ENCODE measurements around the gene TFDP2. TPM values are rescaled to one million over a fixed set of nuclear protein-coding genes. Genes with fewer than 3 reads are reported as not detected.

Gene TFDP2
- total RNA-seq, 1 experiment from 2014 or later, result 76.0 TPM

DNA sequence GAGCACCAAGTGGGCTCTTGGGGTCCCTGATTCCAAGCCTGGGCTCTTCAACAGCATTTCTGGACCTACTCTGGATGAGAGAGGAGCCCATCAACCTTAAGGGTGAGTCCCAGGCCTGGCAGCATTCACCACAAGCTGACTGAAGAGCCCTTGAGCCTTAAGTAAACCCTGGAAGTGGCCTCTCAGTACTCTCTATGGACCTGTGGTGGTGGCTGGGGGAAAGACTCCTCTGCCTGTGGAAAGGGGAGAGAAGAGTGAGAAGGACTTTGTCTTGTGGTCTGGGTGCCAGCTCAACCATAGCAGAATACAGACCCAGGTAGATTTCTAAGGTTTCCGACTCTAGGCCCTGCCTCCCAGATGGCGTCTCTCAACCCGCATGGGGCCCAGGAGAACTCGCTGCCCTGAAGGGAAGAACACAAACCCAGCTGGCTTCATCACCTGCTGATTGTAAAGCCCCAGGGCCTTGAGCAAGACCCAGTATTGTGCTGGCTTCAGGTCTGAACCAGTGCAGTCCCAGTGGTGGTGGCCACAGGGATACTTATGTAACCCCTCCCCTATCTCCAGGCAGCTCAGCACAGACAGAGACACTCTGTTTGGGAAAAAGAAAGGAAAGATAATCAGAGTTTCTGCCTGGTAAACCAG lies 71.4 kb downstream of the TFDP2 start:
- no peaks in the 10 kb centered on the region for H3K79me2 ChIP-seq (ENCODE audit: insufficient read depth, low read length)
- H3K14ac ChIP-seq (ENCODE audit: insufficient read depth, low read length), result no peak overlapping the region
- no peak overlapping the region for H3K23ac ChIP-seq (ENCODE audit: insufficient read length, low read depth, low read length)
- no peaks in the 10 kb centered on the region for H3K23me2 ChIP-seq (ENCODE audit: insufficient read length, low read depth, low read length, poor library complexity, severe bottlenecking)
- no peak overlapping the region for H2BK5ac ChIP-seq (ENCODE audit: insufficient read length, low read length)
- no peaks in the 10 kb centered on the region for H3K9me3 ChIP-seq (ENCODE audit: control insufficient read depth, low read depth, low read length)
- no peak overlapping the region for H3K4me2 ChIP-seq (ENCODE audit: insufficient read depth, insufficient read length, low read length)
- no peak overlapping the region for H3K56ac ChIP-seq (ENCODE audit: insufficient read length, low read depth, low read length)
- Mint-ChIP-seq H3K36me3 (ENCODE audit: insufficient read depth in 1 of 3, low read depth in 3 of 3) (peaks cover 0 to 5% (median 0%) of the 10 kb centered on the region in 3 experiments; a peak in 2 of 7 replicates), H3K4me1 (peaks cover 14 to 18% of the 10 kb centered on the region in 2 experiments), H3K27ac (no peak overlapping the region), H3K4me3 (no peak overlapping the region), H3K9me3 (no peaks in the 10 kb centered on the region; a peak in 1 of 5 replicates), H3K27me3 (ENCODE audit: low read depth) (no peaks in the 10 kb centered on the region)
- no peak overlapping the region for H2BK12ac ChIP-seq (ENCODE audit: insufficient read length, low read depth, low read length)
- H2BK15ac ChIP-seq (ENCODE audit: low read depth, low read length), result no peak overlapping the region
- H4K91ac ChIP-seq (ENCODE audit: insufficient read length, low read depth, low read length), result no peak overlapping the region
- no peak overlapping the region for H3K27ac ChIP-seq (ENCODE audit: insufficient read length, low read depth, low read length)
- WGBS (ENCODE audit: extremely low coverage, insufficient read length, low lambda C conversion rate), result no CpG with 5 or more reads among the region's 4 CpGs
- no peaks in the 10 kb centered on the region for H3K4me1 ChIP-seq (ENCODE audit: insufficient read depth, low read length)
- H4K5ac ChIP-seq (ENCODE audit: insufficient read length, low read depth, low read length), result no peak overlapping the region
- H2AFZ ChIP-seq (ENCODE audit: low read length), result no peak overlapping the region
- H3K27me3 ChIP-seq (ENCODE audit: insufficient read depth, low read length), result no peaks in the 10 kb centered on the region
- H2BK20ac ChIP-seq (ENCODE audit: low read depth, low read length, poor library complexity, severe bottlenecking), result no peak overlapping the region
- TF ChIP-seq, protein P1, sequence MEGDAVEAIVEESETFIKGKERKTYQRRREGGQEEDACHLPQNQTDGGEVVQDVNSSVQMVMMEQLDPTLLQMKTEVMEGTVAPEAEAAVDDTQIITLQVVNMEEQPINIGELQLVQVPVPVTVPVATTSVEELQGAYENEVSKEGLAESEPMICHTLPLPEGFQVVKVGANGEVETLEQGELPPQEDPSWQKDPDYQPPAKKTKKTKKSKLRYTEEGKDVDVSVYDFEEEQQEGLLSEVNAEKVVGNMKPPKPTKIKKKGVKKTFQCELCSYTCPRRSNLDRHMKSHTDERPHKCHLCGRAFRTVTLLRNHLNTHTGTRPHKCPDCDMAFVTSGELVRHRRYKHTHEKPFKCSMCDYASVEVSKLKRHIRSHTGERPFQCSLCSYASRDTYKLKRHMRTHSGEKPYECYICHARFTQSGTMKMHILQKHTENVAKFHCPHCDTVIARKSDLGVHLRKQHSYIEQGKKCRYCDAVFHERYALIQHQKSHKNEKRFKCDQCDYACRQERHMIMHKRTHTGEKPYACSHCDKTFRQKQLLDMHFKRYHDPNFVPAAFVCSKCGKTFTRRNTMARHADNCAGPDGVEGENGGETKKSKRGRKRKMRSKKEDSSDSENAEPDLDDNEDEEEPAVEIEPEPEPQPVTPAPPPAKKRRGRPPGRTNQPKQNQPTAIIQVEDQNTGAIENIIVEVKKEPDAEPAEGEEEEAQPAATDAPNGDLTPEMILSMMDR (conservative IDR thresholded peaks at IDR 0.05), result no peak
- no peak overlapping the region for H3K4ac ChIP-seq (ENCODE audit: low read depth, low read length)
- H3K18ac ChIP-seq (ENCODE audit: insufficient read length, low read depth, low read length), result no peak overlapping the region
- no peak overlapping the region for H2AK5ac ChIP-seq (ENCODE audit: insufficient read length, low read length)
- H3T11ph ChIP-seq (ENCODE audit: low read length), result no peak overlapping the region
- no peak overlapping the region for H3K9ac ChIP-seq (ENCODE audit: extremely low read depth, insufficient read length, low read length)
- H3K79me1 ChIP-seq (ENCODE audit: insufficient read depth, low read depth, low read length, poor library complexity, severe bottlenecking), result no peaks in the 10 kb centered on the region
- H2BK120ac ChIP-seq (ENCODE audit: low read depth, low read length, poor library complexity, severe bottlenecking), result no peak overlapping the region
- no peaks in the 10 kb centered on the region for H4K20me1 ChIP-seq (ENCODE audit: control insufficient read depth, insufficient read depth, insufficient read length)
- no peak overlapping the region for H4K8ac ChIP-seq (replicated peaks; ENCODE audit: insufficient read length, low read depth, low read length)
- no peak for DNase-seq
